Measurements from ENCODE around the gene IFNGR2. TPM values are rescaled to one million over a fixed set of nuclear protein-coding genes. Genes with fewer than 3 reads are reported as not detected.

Gene IFNGR2
- total and polyA plus RNA-seq, 7 donors = 11.7 to 42.9 (median 24.7) TPM

- Histone ChIP-seq H3K4me3 (no peak overlapping the region), H3K36me3 (ENCODE audit: insufficient read depth in 1 of 2, low read depth in 1 of 2) (peaks cover 0 to 63% of the 10 kb centered on the region in 2 donors), H3K27me3 (ENCODE audit: insufficient read depth in 3 of 3, low read length in 2 of 3) (no peaks in the 10 kb centered on the region), H3K9me3 (no peaks in the 10 kb centered on the region), H3K4me1 (no peaks in the 10 kb centered on the region), H3K27ac (no peak overlapping the region)
- WGBS, 3 donors = 64 to 71% (median 68%) methylated on average over 2 of the region's 2 CpGs
- intact Hi-C loops (cut with DNase I) = no loop called here
- DNase-seq = peak; percentile 78 to 84
- no peak for TF ChIP-seq CTCF (IDR thresholded peaks at IDR 0.05)
- ATAC-seq = peak in 1 of 4 donors; percentile 65
Measured at GRCh38 chr21:33418691-33419090, 15.5 kb downstream of the IFNGR2 start.

GRCh38 chr21:33419538-33420123 lies 16.4 kb downstream of the IFNGR2 start:
- ATAC-seq = peak in 3 of 4 donors; percentile 58 to 72 (median 58)
- Histone ChIP-seq H3K4me1 (no peaks in the 10 kb centered on the region), H3K27ac (no peak overlapping the region), H3K9me3 (no peaks in the 10 kb centered on the region), H3K27me3 (ENCODE audit: insufficient read depth in 3 of 3, low read length in 2 of 3) (no peaks in the 10 kb centered on the region), H3K36me3 (ENCODE audit: insufficient read depth in 1 of 2, low read depth in 1 of 2) (peaks cover 0 to 70% of the 10 kb centered on the region in 2 donors), H3K4me3 (no peak overlapping the region)
- no peak for TF ChIP-seq CTCF (IDR thresholded peaks at IDR 0.05)
- peak in 1 of 2 donors; percentile 31 for DNase-seq
- intact Hi-C loops (cut with DNase I) = no loop called here
- WGBS, 3 donors = 88 to 94% (median 91%) methylated on average over 12 of the region's 12 CpGs

- H3K36me3 ChIP-seq (ENCODE audit: insufficient read depth in 1 of 2, low read depth in 1 of 2) = peaks cover 0 to 72% of the 10 kb centered on the region in 2 donors
- H3K4me1 ChIP-seq = no peaks in the 10 kb centered on the region
- ATAC-seq = no peak
- no peak for TF ChIP-seq CTCF (IDR thresholded peaks at IDR 0.05)
- no peak overlapping the region for H3K4me3 ChIP-seq
- no peaks in the 10 kb centered on the region for H3K9me3 ChIP-seq
- intact Hi-C loops (cut with DNase I) = no loop called here
- DNase-seq = no peak
- 86 to 91% (median 86%) methylated on average over 5 of the region's 5 CpGs for WGBS, 3 donors
- no peak overlapping the region for H3K27ac ChIP-seq
- no peaks in the 10 kb centered on the region for H3K27me3 ChIP-seq (ENCODE audit: insufficient read depth in 3 of 3, low read length in 2 of 3)
Measured at GRCh38 chr21:33421713-33422393, 18.6 kb downstream of the IFNGR2 start.

- H3K27me3 ChIP-seq (ENCODE audit: insufficient read depth in 3 of 3, low read length in 2 of 3) = no peaks in the 10 kb centered on the region
- intact Hi-C loops (cut with DNase I) = no loop called here
- H3K36me3 ChIP-seq (ENCODE audit: insufficient read depth in 1 of 2, low read depth in 1 of 2) = peaks cover 0 to 90% of the 10 kb centered on the region in 2 donors
- ATAC-seq (no peak), DNase-seq (no peak)
- H3K4me1 ChIP-seq = no peaks in the 10 kb centered on the region
- 82 to 84% (median 82%) methylated on average over 9 of the region's 9 CpGs for WGBS, 3 donors
- no peaks in the 10 kb centered on the region for H3K9me3 ChIP-seq
- no peak for TF ChIP-seq CTCF (IDR thresholded peaks at IDR 0.05)
- no peak overlapping the region for H3K27ac ChIP-seq
- H3K4me3 ChIP-seq = no peak overlapping the region
Measured at GRCh38 chr21:33424214-33424613, 21.0 kb downstream of the IFNGR2 start.

Measured in psoas muscle (tissue), 8 donors.